Keratinocyte (primary cell): ENCODE results near the gene UGT1A8. TPM values are rescaled to one million over a fixed set of nuclear protein-coding genes. Genes with fewer than 3 reads are reported as not detected.

Source experiments
- DNase-seq: peaks from one replicate; pipeline ENCODE4 v3.0.0-alpha.2; 2011; ENCODE audit warnings: low read depth, missing footprints, low spot score
- FAIRE-seq: peaks from 2 replicates; lab custom pipeline; 2011; peaks lifted over from hg19 to GRCh38; lab: Jason Lieb, UNC
- H2AFZ ChIP-seq: 2 replicates; pipeline ENCODE4 v1.6.0; 2012; ENCODE audit warnings: low read length, control low read depth, inconsistent platforms; ENCODE audit not compliant: control insufficient read depth
- H3K27ac ChIP-seq: 2 replicates; pipeline ENCODE4 v1.5.1; 2011; ENCODE audit warnings: low read length; ENCODE audit not compliant: control insufficient read depth, insufficient read depth
- H3K27me3 ChIP-seq: 3 replicates; pipeline ENCODE4 v1.6.0; 2011; ENCODE audit warnings: low read length; ENCODE audit not compliant: control insufficient read depth, insufficient read depth; ENCODE audit errors: extremely low read depth
- H3K36me3 ChIP-seq, 2 experiments: 2 replicates in 1 of 2; 3 replicates in 1 of 2; pipeline ENCODE4 v1.5.1; 2011; ENCODE audit warnings: low read length in 2 of 2, mild to moderate bottlenecking in 1 of 2; ENCODE audit not compliant: control insufficient read depth in 2 of 2, insufficient read depth in 2 of 2; ENCODE audit errors: extremely low read depth in 1 of 2
- H3K4me1 ChIP-seq: 3 replicates; pipeline ENCODE4 v1.5.1; 2011; ENCODE audit warnings: low read length; ENCODE audit not compliant: control insufficient read depth, insufficient read depth; ENCODE audit errors: extremely low read depth
- H3K4me2 ChIP-seq: 3 replicates; pipeline ENCODE4 v1.6.0; 2011; ENCODE audit warnings: low read depth, low read length; ENCODE audit not compliant: control insufficient read depth, insufficient read depth; ENCODE audit errors: extremely low read depth
- H3K4me3 ChIP-seq, 3 experiments: fragments of 200-600 bp in 1 of 3; sonication (generic) in 1 of 3; 2 replicates in 2 of 3; 3 replicates in 1 of 3; pipeline ENCODE4 v1.5.1; 2011 to 2016; ENCODE audit warnings: low read length in 3 of 3, mild to moderate bottlenecking in 3 of 3, control low read depth in 2 of 3, inconsistent platforms in 1 of 3, low read depth in 1 of 3, mixed read lengths in 1 of 3, mixed run types in 1 of 3, moderate library complexity in 1 of 3; ENCODE audit not compliant: control insufficient read depth in 2 of 3, insufficient read depth in 2 of 3; ENCODE audit errors: extremely low read depth in 1 of 3
- H3K79me2 ChIP-seq: 2 replicates; pipeline ENCODE4 v1.6.0; 2012; ENCODE audit warnings: low read length; ENCODE audit not compliant: control insufficient read depth, insufficient read depth
- H3K9ac ChIP-seq: 3 replicates; pipeline ENCODE4 v1.6.0; 2011; ENCODE audit warnings: low read length; ENCODE audit not compliant: control insufficient read depth, insufficient read depth; ENCODE audit errors: extremely low read depth
- H3K9me1 ChIP-seq: 3 replicates; pipeline ENCODE4 v1.6.0; 2011; ENCODE audit warnings: low read length; ENCODE audit not compliant: control insufficient read depth, insufficient read depth; ENCODE audit errors: extremely low read depth
- H3K9me3 ChIP-seq: 2 replicates; pipeline ENCODE4 v1.5.1; 2012; ENCODE audit warnings: low read depth, low read length; ENCODE audit not compliant: control insufficient read depth
- H4K20me1 ChIP-seq: 3 replicates; pipeline ENCODE4 v1.6.0; 2011; ENCODE audit warnings: low read length; ENCODE audit not compliant: control insufficient read depth, insufficient read depth; ENCODE audit errors: extremely low read depth
- CTCF ChIP-seq, 3 experiments: IDR thresholded peaks in 1 of 3; conservative IDR thresholded peaks in 1 of 3; optimal IDR thresholded peaks in 1 of 3; 2 replicates in 2 of 3; 3 replicates in 1 of 3; pipeline versions ENCODE3 to v1.5.1; 2011; ENCODE audit warnings: low read length in 3 of 3, mild to moderate bottlenecking in 3 of 3, moderate library complexity in 2 of 3, control low read depth in 1 of 3, inconsistent platforms in 1 of 3; ENCODE audit not compliant: insufficient read depth in 2 of 3; ENCODE audit errors: extremely low read depth in 1 of 3
- EZH2 ChIP-seq: IDR thresholded peaks from one replicate; pipeline ENCODE4 v1.6.1; 2012; ENCODE audit warnings: inconsistent platforms, mild to moderate bottlenecking, low read length, moderate library complexity
- dilution Hi-C: fragments of 300-500 bp; cut with MboI; formaldehyde crosslinking; loops from one replicate; pipeline ENCODE4 v1.7.0; 2020; ENCODE audit warnings: low sequenced_read_pairs; ENCODE audit not compliant: extremely low pct_ligation_motif_present
- polyA plus RNA-seq, 5 experiments: library from polyadenylated mRNA; depleted of rRNA in 3 of 5; stranded (reverse) in 3 of 5; stranded (forward) in 1 of 5; unstranded in 1 of 5; fragments of >200 nt; gene quantifications; 1 replicate in 1 of 5; 2 replicates in 3 of 5; 3 replicates in 1 of 5; pipeline versions ENCODE4 v1.2.1 to v1.2.3, GENCODE V29; 2011 to 2012; ENCODE audit warnings: missing spikeins in 2 of 5, low read depth in 1 of 5, low replicate concordance in 1 of 5

The UGT1A8 gene
- polyA plus RNA-seq, 1 donor (not counting 4 experiments of a cell fraction or from before 2014, with no cell fraction given): 0.64 TPM

GRCh38 chr2:233778030-233778429, 160.6 kb downstream of the UGT1A8 start, which contains the start of gene MROH2A:
Gene MROH2A, plus strand, starts transcription at chr2:233778330. Its CDS starts 1,029 bp downstream, at chr2:233779359.
- Histone ChIP-seq H3K27me3 (no peaks in the 10 kb centered on the region), H2AFZ (no peak within 1 kb of the TSS), H3K9me3 (peaks cover 3% of the 10 kb centered on the region), H4K20me1 (no peaks in the 10 kb centered on the region), H3K4me1 (no peaks in the 10 kb centered on the region), H3K9me1 (no peaks in the 10 kb centered on the region), H3K79me2 (no peaks in the 10 kb centered on the region), H3K9ac (no peak within 1 kb of the TSS), H3K27ac (no peak within 1 kb of the TSS), H3K4me2 (no peak within 1 kb of the TSS), H3K36me3 (no peaks in the 10 kb centered on the region), H3K4me3 (no peak within 1 kb of the TSS)
- dilution Hi-C loops: no loop called here
- FAIRE-seq (no peak), DNase-seq (no peak)
- TF ChIP-seq EZH2 (no peak), CTCF (optimal IDR thresholded peaks at IDR 0.05 in 1 of 3, IDR thresholded peaks at IDR 0.05 in 1 of 3, conservative IDR thresholded peaks at IDR 0.05 in 1 of 3; ENCODE audit: extremely low read depth in 1 of 3, insufficient read depth in 2 of 3, low read length in 3 of 3) (no peak)

- H2AFZ ChIP-seq: no peak overlapping the region
- peaks cover 3% of the 10 kb centered on the region for H3K9me3 ChIP-seq
- no peak overlapping the region for H3K4me3 ChIP-seq
- H3K9me1 ChIP-seq: no peaks in the 10 kb centered on the region
- H3K79me2 ChIP-seq: no peaks in the 10 kb centered on the region
- dilution Hi-C loops: no loop called here
- no peaks in the 10 kb centered on the region for H3K4me1 ChIP-seq
- H3K27ac ChIP-seq: no peak overlapping the region
- FAIRE-seq (no peak), DNase-seq (no peak)
- no peak for TF ChIP-seq CTCF (optimal IDR thresholded peaks at IDR 0.05 in 1 of 3, IDR thresholded peaks at IDR 0.05 in 1 of 3, conservative IDR thresholded peaks at IDR 0.05 in 1 of 3; ENCODE audit: extremely low read depth in 1 of 3, insufficient read depth in 2 of 3, low read length in 3 of 3)
- no peak for TF ChIP-seq EZH2
- H3K36me3 ChIP-seq: no peaks in the 10 kb centered on the region
- no peaks in the 10 kb centered on the region for H4K20me1 ChIP-seq
- no peak overlapping the region for H3K9ac ChIP-seq
- no peak overlapping the region for H3K4me2 ChIP-seq
- H3K27me3 ChIP-seq: no peaks in the 10 kb centered on the region
Measured at GRCh38 chr2:233779722-233780121, 162.3 kb downstream of the UGT1A8 start.
